Endothelial cell of umbilical vein (primary cell): ENCODE measurements around the gene PCGF2. TPM values are rescaled to one million over a fixed set of nuclear protein-coding genes. Genes with fewer than 3 reads are reported as not detected.

ENCODE experiments used
- BruUV-seq: library from RNA; stranded (reverse); fragments of 400-500 nt; replicated peaks from 2 replicates; lab custom pipeline; 2021; lab: Mats Ljungman, UMichigan
- CTCF ChIA-PET: fragments of 300-600, 350-600 bp; sonication (Branson Sonifier 250); formaldehyde crosslinking; loops from one replicate; lab custom pipeline; 2021; ENCODE audit warnings: antibody characterized with exemption, inconsistent platforms; lab: Charles Lee
- POLR2A ChIA-PET: fragments of 300-600, 350-600 bp; sonication (Branson Sonifier 250); formaldehyde crosslinking; loops from one replicate; lab custom pipeline; 2021; ENCODE audit warnings: antibody characterized with exemption, inconsistent platforms; lab: Charles Lee
- DNase-seq: peaks from one replicate; pipeline ENCODE4 v3.0.0-alpha.2; 2011; ENCODE audit warnings: low read depth, low spot score
- FAIRE-seq: peaks from 2 replicates; lab custom pipeline; 2011; peaks lifted over from hg19 to GRCh38; lab: Jason Lieb, UNC
- H2AFZ ChIP-seq: 2 replicates; pipeline ENCODE4 v1.6.0; 2012; ENCODE audit warnings: low read depth, low read length, control low read depth, inconsistent platforms
- H3K27ac ChIP-seq: 2 replicates; pipeline ENCODE4 v1.5.1; 2011; ENCODE audit warnings: low read depth, mild to moderate bottlenecking, control low read depth, low read length, moderate library complexity; ENCODE audit not compliant: insufficient read depth
- H3K27me3 ChIP-seq, 2 experiments: 2 replicates each; pipeline versions ENCODE4 v1.6.0 to v1.6.1; 2011; ENCODE audit warnings: low read length in 2 of 2, mixed read lengths in 1 of 2; ENCODE audit not compliant: control insufficient read depth in 2 of 2, insufficient read depth in 2 of 2
- H3K36me3 ChIP-seq, 2 experiments: 2 replicates in 1 of 2; 3 replicates in 1 of 2; pipeline ENCODE4 v1.5.1; 2011; ENCODE audit warnings: low read length in 2 of 2, mild to moderate bottlenecking in 1 of 2, moderate library complexity in 1 of 2; ENCODE audit not compliant: control insufficient read depth in 2 of 2, insufficient read depth in 2 of 2; ENCODE audit errors: extremely low read depth in 1 of 2
- H3K4me1 ChIP-seq: 3 replicates; pipeline ENCODE4 v1.5.1; 2011; ENCODE audit warnings: mild to moderate bottlenecking, low read length; ENCODE audit not compliant: control insufficient read depth, insufficient read depth; ENCODE audit errors: extremely low read depth
- H3K4me2 ChIP-seq: 2 replicates; pipeline ENCODE4 v1.6.1; 2011; ENCODE audit warnings: low read length, control low read depth, mixed read lengths; ENCODE audit not compliant: insufficient read depth
- H3K4me3 ChIP-seq, 3 experiments: fragments of 200-600 bp in 1 of 3; sonication (generic), shearing (Covaris generic) in 1 of 3; replicated peaks in 1 of 3; 2 replicates each; pipeline ENCODE4 v1.5.1; 2011 to 2016; ENCODE audit warnings: control low read depth in 3 of 3, low read length in 3 of 3, mild to moderate bottlenecking in 2 of 3, inconsistent platforms in 1 of 3, low read depth in 1 of 3, moderate library complexity in 1 of 3; ENCODE audit not compliant: insufficient read depth in 1 of 3
- H3K79me2 ChIP-seq: 2 replicates; pipeline ENCODE4 v1.6.0; 2012; ENCODE audit warnings: low read length, inconsistent platforms; ENCODE audit not compliant: control insufficient read depth, insufficient read depth
- H3K9ac ChIP-seq: replicated peaks from 2 replicates; pipeline ENCODE3; 2011; ENCODE audit warnings: low read length, control low read depth; ENCODE audit not compliant: insufficient read depth; ENCODE audit errors: extremely low read depth
- H3K9me1 ChIP-seq: replicated peaks from 3 replicates; pipeline ENCODE4 v1.6.0; 2011; ENCODE audit warnings: mild to moderate bottlenecking, low read length; ENCODE audit not compliant: control insufficient read depth, insufficient read depth; ENCODE audit errors: extremely low read depth
- H3K9me3 ChIP-seq: replicated peaks from 2 replicates; pipeline ENCODE4 v1.5.1; 2012; ENCODE audit warnings: low read length, inconsistent platforms; ENCODE audit not compliant: control insufficient read depth, insufficient read depth
- H4K20me1 ChIP-seq: replicated peaks from 2 replicates; pipeline ENCODE3; 2011; ENCODE audit warnings: mild to moderate bottlenecking, low read length; ENCODE audit not compliant: control insufficient read depth, insufficient read depth; ENCODE audit errors: extremely low read depth
- CTCF ChIP-seq, 2 donors: IDR thresholded peaks; 1 replicate in 1 of 2; 2 replicates in 1 of 2; pipeline ENCODE4 v1.5.1; 2011; ENCODE audit warnings: low read length in 2 of 2, mild to moderate bottlenecking in 2 of 2, moderate library complexity in 2 of 2, control low read depth in 1 of 2, inconsistent platforms in 1 of 2, low read depth in 1 of 2; ENCODE audit not compliant: insufficient read depth in 1 of 2; ENCODE audit errors: extremely low read depth in 1 of 2
- EZH2 ChIP-seq: IDR thresholded peaks from 2 replicates; pipeline ENCODE4 v1.6.1; 2012; ENCODE audit warnings: borderline replicate concordance, low read depth, mild to moderate bottlenecking, moderate library complexity, low read length, inconsistent platforms; ENCODE audit not compliant: severe bottlenecking
- FOS ChIP-seq: IDR thresholded peaks from 2 replicates; pipeline ENCODE4 v1.6.1; 2011; ENCODE audit warnings: mild to moderate bottlenecking, low read length, moderate library complexity, borderline replicate concordance; ENCODE audit not compliant: insufficient read depth
- GATA2 ChIP-seq: IDR thresholded peaks from 2 replicates; pipeline ENCODE4 v1.7.0; 2011; ENCODE audit warnings: low read depth, mild to moderate bottlenecking, moderate library complexity, mixed read lengths, low read length; ENCODE audit not compliant: insufficient read length, insufficient read depth
- JUN ChIP-seq: IDR thresholded peaks from 2 replicates; pipeline ENCODE4 v1.6.1; 2011; ENCODE audit warnings: borderline replicate concordance, low read depth; ENCODE audit not compliant: insufficient read length, insufficient read depth
- MAX ChIP-seq: IDR thresholded peaks from 2 replicates; pipeline ENCODE4 v1.6.1; 2011; ENCODE audit not compliant: insufficient read depth, insufficient read length
- MYC ChIP-seq: IDR thresholded peaks from one replicate; pipeline ENCODE4 v1.6.1; 2011; ENCODE audit warnings: mild to moderate bottlenecking, low read depth, low read length
- POLR2A ChIP-seq: IDR thresholded peaks from 2 replicates; pipeline ENCODE4 v1.6.1; 2012; ENCODE audit warnings: low read depth, mild to moderate bottlenecking, control low read depth, low read length
- POLR2AphosphoS5 ChIP-seq: IDR thresholded peaks from 2 replicates; pipeline ENCODE4 v1.6.1; 2012; ENCODE audit warnings: low read depth, mild to moderate bottlenecking, control low read depth, low read length, moderate library complexity; ENCODE audit not compliant: insufficient read depth
- dilution Hi-C: fragments of 300-500 bp; cut with MboI; formaldehyde crosslinking; loops from one replicate; pipeline ENCODE4 v1.15.0; 2019; ENCODE audit warnings: low sequenced_read_pairs; ENCODE audit not compliant: extremely low pct_ligation_motif_present
- intact Hi-C: fragments of 100-400 bp; cut with micrococcal nuclease; formaldehyde crosslinking; loops from one replicate; pipeline ENCODE4 v1.10.0; 2022
- polyA plus RNA-seq, 4 experiments: library from polyadenylated mRNA; depleted of rRNA in 3 of 4; stranded (reverse) in 3 of 4; unstranded in 1 of 4; fragments of >200 nt; gene quantifications; 2 replicates each; pipeline versions ENCODE4 v1.2.1 to v1.2.3, GENCODE V29; 2011 to 2012; ENCODE audit warnings: missing spikeins in 1 of 4
- total RNA-seq: library from RNA; stranded (reverse); gene quantifications from 2 replicates; pipeline ENCODE4 v1.2.3, GENCODE V29; 2021

PCGF2 gene
- total and polyA plus RNA-seq, 2 donors (not counting 3 experiments of a cell fraction or from before 2014, with no cell fraction given) = 39.8 to 78.4 TPM

- ChIA-PET POLR2A (no interaction called here), CTCF (interaction anchor here (0.6 to 2.1 kb wide), 4 partner anchors 11 to 35 kb away, joined by 3 to 10 read pairs (median 6); no protein-coding TSS in a partner anchor)
- no TSS peak for BruUV-seq
- Histone ChIP-seq H4K20me1 (no peaks in the 10 kb centered on the region), H3K27ac (no peak overlapping the region), H3K4me1 (peaks cover 12% of the 10 kb centered on the region), H3K9me1 (no peaks in the 10 kb centered on the region), H3K79me2 (peaks cover 13% of the 10 kb centered on the region), H3K27me3 (no peaks in the 10 kb centered on the region), H3K36me3 (peaks cover 0 to 30% of the 10 kb centered on the region in 2 experiments), H3K4me2 (no peak overlapping the region), H2AFZ (no peak overlapping the region), H3K9me3 (no peaks in the 10 kb centered on the region), H3K4me3 (no peak overlapping the region), H3K9ac (no peak overlapping the region)
- dilution Hi-C loops (no loop called here), intact Hi-C loops (no loop called here)
- no peak for DNase-seq
- TF ChIP-seq GATA2 (no peak), EZH2 (no peak), MYC (no peak), POLR2A (no peak), FOS (no peak), MAX (no peak), JUN (no peak), CTCF (IDR thresholded peaks at IDR 0.05; ENCODE audit: extremely low read depth in 1 of 2, insufficient read depth in 1 of 2, low read depth in 1 of 2, low read length in 2 of 2) (no peak), POLR2AphosphoS5 (no peak)
- FAIRE-seq = no peak
These were observed 37.2 kb downstream of the PCGF2 start for GRCh38 chr17:38710985-38711384.
